OCI-LY7 (cell line): ENCODE results near the gene ALDH9A1. TPM values are rescaled to one million over a fixed set of nuclear protein-coding genes. Genes with fewer than 3 reads are reported as not detected.
"Not testable (repeated sequence)": the region's sequence is repeated elsewhere in the genome, so short reads cannot be mapped to it uniquely, and the experiment has no call there.

ENCODE experiments used
- BruUV-seq: library from RNA; stranded (reverse); fragments of 400-500 nt; replicated peaks from 2 replicates; lab custom pipeline; 2021; lab: Mats Ljungman, UMichigan
- CTCF ChIA-PET: fragments of 300-600 bp; sonication (Branson Sonifier 250); formaldehyde crosslinking; loops from one replicate; lab custom pipeline; 2022; ENCODE audit warnings: antibody characterized with exemption; ENCODE audit not compliant: unreplicated experiment; lab: Charles Lee
- POLR2A ChIA-PET: fragments of 300-600 bp; sonication (Branson Sonifier 250); formaldehyde crosslinking; loops from one replicate; lab custom pipeline; 2022; ENCODE audit warnings: antibody characterized with exemption; lab: Charles Lee
- DNase-seq: peaks from one replicate; pipeline ENCODE4 v3.0.0-alpha.2; 2015; ENCODE audit warnings: low spot score
- H2AFZ ChIP-seq: fragments of 200-600 bp; sonication (generic), shearing (Covaris generic); 2 replicates; pipeline ENCODE4 v1.6.1; 2014; ENCODE audit warnings: mild to moderate bottlenecking, antibody characterized with exemption, low read length, moderate library complexity
- H3K27ac ChIP-seq: fragments of 200-600 bp; sonication (generic); 2 replicates; pipeline ENCODE4 v1.5.1; 2014; ENCODE audit warnings: mixed run types, low read depth, mild to moderate bottlenecking, moderate library complexity, low read length, inconsistent platforms; ENCODE audit not compliant: poor library complexity, severe bottlenecking
- H3K36me3 ChIP-seq: fragments of 200-600 bp; sonication (generic); 2 replicates; pipeline ENCODE4 v1.6.1; 2014; ENCODE audit warnings: mild to moderate bottlenecking, antibody characterized with exemption, low read length, moderate library complexity, mixed read lengths; ENCODE audit not compliant: insufficient read depth
- H3K4me1 ChIP-seq: fragments of 200-600 bp; sonication (generic); 2 replicates; pipeline ENCODE4 v1.5.1; 2014; ENCODE audit warnings: mild to moderate bottlenecking, low read length; ENCODE audit not compliant: insufficient read depth, poor library complexity, severe bottlenecking
- H3K4me2 ChIP-seq: fragments of 200-600 bp; sonication (generic); 2 replicates; pipeline ENCODE4 v1.6.1; 2014; ENCODE audit warnings: mild to moderate bottlenecking, low read length
- H3K4me3 ChIP-seq: fragments of 200-600 bp; sonication (generic); 2 replicates; pipeline ENCODE4 v1.5.1; 2014; ENCODE audit warnings: mild to moderate bottlenecking, low read depth, low read length; ENCODE audit not compliant: poor library complexity, severe bottlenecking
- H3K79me2 ChIP-seq: fragments of 200-600 bp; sonication (generic); 2 replicates; pipeline ENCODE4 v1.6.1; 2016; ENCODE audit warnings: low read depth, mild to moderate bottlenecking, low read length, moderate library complexity, mixed read lengths; ENCODE audit not compliant: insufficient read depth
- H3K9me2 ChIP-seq: fragments of 200-600 bp; sonication (generic); 2 replicates; pipeline ENCODE4 v1.6.1; 2016; ENCODE audit warnings: mild to moderate bottlenecking, low read length, mixed read lengths; ENCODE audit not compliant: insufficient read depth
- H3K9me3 ChIP-seq: fragments of 200-600 bp; sonication (generic); 2 replicates; pipeline ENCODE4 v1.6.1; 2014; ENCODE audit warnings: mild to moderate bottlenecking, mixed run types, low read length, mixed read lengths
- H4K20me1 ChIP-seq: fragments of 200-600 bp; sonication (generic); 2 replicates; pipeline ENCODE4 v1.6.1; 2014; ENCODE audit warnings: mild to moderate bottlenecking, antibody characterized with exemption, low read length, moderate library complexity, mixed read lengths; ENCODE audit not compliant: insufficient read depth
- EZH2phosphoT487 ChIP-seq: fragments of 200-600 bp; sonication (generic); IDR thresholded peaks from 2 replicates; pipeline ENCODE4 v1.6.1; 2018; ENCODE audit warnings: low read depth, borderline replicate concordance, mild to moderate bottlenecking, mixed run types, antibody characterized with exemption, low read length, moderate library complexity, mixed read lengths
- intact Hi-C: fragments of 100-400 bp; cut with micrococcal nuclease; formaldehyde crosslinking; loops from one replicate; pipeline ENCODE4 v1.10.0; 2022; ENCODE audit not compliant: unreplicated experiment
- total RNA-seq, 2 experiments: library from RNA; depleted of rRNA in 1 of 2; stranded (reverse); fragments of >200 nt in 1 of 2; shearing (Covaris generic) in 1 of 2; gene quantifications; 2 replicates each; pipeline ENCODE4 v1.2.3, GENCODE V29; 2014 to 2022
- TF ChIP-seq, protein P1 (sequence below): fragments of 200-600 bp; sonication (generic); conservative IDR thresholded peaks from 2 replicates; pipeline ENCODE4 v1.5.1; 2014; ENCODE audit warnings: mild to moderate bottlenecking, antibody characterized with exemption, low read length, moderate library complexity, mixed read lengths

The ALDH9A1 gene
- total RNA-seq, 2 experiments from 2014 or later, result 32.1 to 36.0 TPM

- intact Hi-C loops, result no loop called here
Observed at GRCh38 chr1:165683848-165684485, 14.4 kb downstream of the ALDH9A1 start.

GRCh38 chr1:165680773-165681172 lies 17.6 kb downstream of the ALDH9A1 start:
- POLR2A ChIA-PET, BruUV-seq, H3K4me2 ChIP-seq, intact Hi-C loops, H3K27ac ChIP-seq, H3K4me3 ChIP-seq, H3K9me3 ChIP-seq, H2AFZ ChIP-seq, H3K4me1 ChIP-seq, DNase-seq, H4K20me1 ChIP-seq, H3K9me2 ChIP-seq, CTCF ChIA-PET: not testable (repeated sequence)
- Histone ChIP-seq H3K79me2 (peaks cover 17% of the 10 kb centered on the region; the same call in 1 of the 2 replicates), H3K36me3 (peaks cover 93% of the 10 kb centered on the region)

More at GRCh38 chr1:165683848-165684485, 14.4 kb downstream of the ALDH9A1 start:
- ChIA-PET POLR2A (interaction anchor here (0.7 to 2.2 kb wide), 3 partner anchors 11 to 32 kb away, joined by 3 to 5 read pairs (median 3); no protein-coding TSS in a partner anchor), CTCF (no interaction called here)
- peaks cover 4% of the 10 kb centered on the region; the same call in 1 of the 2 replicates for H4K20me1 ChIP-seq
- H3K79me2 ChIP-seq, result peaks cover 31% of the 10 kb centered on the region; the same call in 1 of the 2 replicates
- no peaks in the 10 kb centered on the region for H3K9me2 ChIP-seq
- H3K27ac ChIP-seq, result no peak overlapping the region
- no TSS peak for BruUV-seq
- H3K9me3 ChIP-seq, result no peaks in the 10 kb centered on the region
- peaks cover 71% of the 10 kb centered on the region for H3K36me3 ChIP-seq
- no peak overlapping the region for H3K4me3 ChIP-seq
- H3K4me1 ChIP-seq, result peaks cover 16% of the 10 kb centered on the region
- DNase-seq, result no peak
- no peak overlapping the region for H2AFZ ChIP-seq
- TF ChIP-seq, protein P1, sequence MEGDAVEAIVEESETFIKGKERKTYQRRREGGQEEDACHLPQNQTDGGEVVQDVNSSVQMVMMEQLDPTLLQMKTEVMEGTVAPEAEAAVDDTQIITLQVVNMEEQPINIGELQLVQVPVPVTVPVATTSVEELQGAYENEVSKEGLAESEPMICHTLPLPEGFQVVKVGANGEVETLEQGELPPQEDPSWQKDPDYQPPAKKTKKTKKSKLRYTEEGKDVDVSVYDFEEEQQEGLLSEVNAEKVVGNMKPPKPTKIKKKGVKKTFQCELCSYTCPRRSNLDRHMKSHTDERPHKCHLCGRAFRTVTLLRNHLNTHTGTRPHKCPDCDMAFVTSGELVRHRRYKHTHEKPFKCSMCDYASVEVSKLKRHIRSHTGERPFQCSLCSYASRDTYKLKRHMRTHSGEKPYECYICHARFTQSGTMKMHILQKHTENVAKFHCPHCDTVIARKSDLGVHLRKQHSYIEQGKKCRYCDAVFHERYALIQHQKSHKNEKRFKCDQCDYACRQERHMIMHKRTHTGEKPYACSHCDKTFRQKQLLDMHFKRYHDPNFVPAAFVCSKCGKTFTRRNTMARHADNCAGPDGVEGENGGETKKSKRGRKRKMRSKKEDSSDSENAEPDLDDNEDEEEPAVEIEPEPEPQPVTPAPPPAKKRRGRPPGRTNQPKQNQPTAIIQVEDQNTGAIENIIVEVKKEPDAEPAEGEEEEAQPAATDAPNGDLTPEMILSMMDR, result no peak
- no peak overlapping the region for H3K4me2 ChIP-seq

DNA sequence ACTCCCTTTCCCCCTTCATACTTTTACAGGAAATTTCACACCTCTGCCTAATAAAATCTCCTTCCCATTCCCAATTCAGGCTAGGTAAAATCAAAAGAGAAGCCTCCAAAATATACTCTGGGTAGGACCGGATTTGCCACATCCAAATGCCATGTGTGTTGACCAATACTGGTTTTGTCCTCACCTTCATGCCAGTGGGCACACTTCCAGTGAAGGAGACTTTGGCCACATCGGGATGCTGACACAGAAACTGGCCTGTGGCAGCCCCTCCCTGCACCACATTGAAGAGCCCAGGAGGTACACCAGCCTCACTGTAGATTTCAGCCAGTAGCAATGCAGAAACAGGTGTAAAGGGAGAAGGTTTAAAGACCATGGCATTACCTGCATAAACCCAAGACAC lies 18.1 kb downstream of the ALDH9A1 start:
- H4K20me1 ChIP-seq, result peaks cover 4% of the 10 kb centered on the region; the same call in 1 of the 2 replicates
- H3K9me3 ChIP-seq, result no peaks in the 10 kb centered on the region
- ChIA-PET POLR2A (no interaction called here), CTCF (no interaction called here)
- H3K27ac ChIP-seq, result no peak overlapping the region
- no peak overlapping the region for H3K4me2 ChIP-seq
- no peaks in the 10 kb centered on the region for H3K9me2 ChIP-seq
- peaks cover 12% of the 10 kb centered on the region; the same call in 1 of the 2 replicates for H3K79me2 ChIP-seq
- intact Hi-C loops, result no loop called here
- no peak for TF ChIP-seq EZH2phosphoT487
- TF ChIP-seq, protein P1, result no peak
- H3K4me3 ChIP-seq, result no peak overlapping the region
- DNase-seq, result no peak
- peaks cover 93% of the 10 kb centered on the region for H3K36me3 ChIP-seq
- no TSS peak for BruUV-seq
- H3K4me1 ChIP-seq, result no peaks in the 10 kb centered on the region
- no peak overlapping the region for H2AFZ ChIP-seq
